Keratinocyte (primary cell): Measurements from ENCODE around the gene SUSD6.

Experiments
- CTCF ChIP-seq, 3 experiments: IDR thresholded peaks in 1 of 3; conservative IDR thresholded peaks in 1 of 3; optimal IDR thresholded peaks in 1 of 3; 2 replicates in 2 of 3; 3 replicates in 1 of 3; pipeline versions ENCODE3 to v1.5.1; 2011; ENCODE audit warnings: low read length in 3 of 3, mild to moderate bottlenecking in 3 of 3, moderate library complexity in 2 of 3, control low read depth in 1 of 3, inconsistent platforms in 1 of 3; ENCODE audit not compliant: insufficient read depth in 2 of 3; ENCODE audit errors: extremely low read depth in 1 of 3
- EZH2 ChIP-seq: IDR thresholded peaks from one replicate; pipeline ENCODE4 v1.6.1; 2012; ENCODE audit warnings: inconsistent platforms, mild to moderate bottlenecking, low read length, moderate library complexity

GRCh38 chr14:69741055-69741454 lies 129.7 kb downstream of the SUSD6 start:
- no peak for TF ChIP-seq CTCF (optimal IDR thresholded peaks at IDR 0.05 in 1 of 3, IDR thresholded peaks at IDR 0.05 in 1 of 3, conservative IDR thresholded peaks at IDR 0.05 in 1 of 3; ENCODE audit: extremely low read depth in 1 of 3, insufficient read depth in 2 of 3, low read length in 3 of 3)
- TF ChIP-seq EZH2: no peak
